NCI-H1417 (cell line): ENCODE data around the gene GGN.
A peak's percentile ranks its signal among the peaks of the same experiment; 100 is the strongest.
"Not testable (repeated sequence)": the region's sequence is repeated elsewhere in the genome, so short reads cannot be mapped to it uniquely, and the experiment has no call there.

Experiments
- DNase-seq, 3 experiments: peaks; one replicate each; lab custom pipeline; 2025; lab: John Stamatoyannopoulos, UW

Gene GGN

GRCh38 chr19:38387550-38388348, at the start of gene GGN:
GGN (minus strand) TSS chr19:38388034; CDS start chr19:38387261, 773 bp downstream.
- peak; percentile 93 to 95 (median 94) for DNase-seq

- no peak for DNase-seq
These were observed 49.5 kb upstream of the GGN start for GRCh38 chr19:38437295-38437694.

GRCh38 chr19:38434549-38435051, 46.8 kb upstream of the GGN start:
- peak in 2 of 3 experiments; percentile 5 to 9 for DNase-seq

- DNase-seq = no peak
These were observed 45.5 kb upstream of the GGN start, which contains the start of gene RYR1 for GRCh38 chr19:38433268-38433733. RYR1 (plus strand) TSS chr19:38433691; CDS start chr19:38433830, 139 bp downstream.

- no peak for DNase-seq
These were observed 43.1 kb upstream of the GGN start for GRCh38 chr19:38430931-38431330.

GRCh38 chr19:38429811-38430156, 42.0 kb upstream of the GGN start:
- DNase-seq = no peak

GRCh38 chr19:38429055-38429810, 41.4 kb upstream of the GGN start:
- DNase-seq = no peak

- peak in 1 of 3 experiments; percentile 1 for DNase-seq
These were observed 39.3 kb upstream of the GGN start for GRCh38 chr19:38427035-38427677.

GRCh38 chr19:38425810-38426466, 38.1 kb upstream of the GGN start, which contains the start of gene RASGRP4:
RASGRP4 (minus strand) TSS chr19:38426219; CDS start chr19:38426091, 128 bp downstream.
- no peak for DNase-seq

- no peak for DNase-seq
These were observed 37.5 kb upstream of the GGN start for GRCh38 chr19:38425222-38425809.

GRCh38 chr19:38424272-38424671, 36.4 kb upstream of the GGN start:
- no peak for DNase-seq

- DNase-seq = no peak
These were observed 34.6 kb upstream of the GGN start for GRCh38 chr19:38422438-38422837.

GRCh38 chr19:38421856-38422255, 34.0 kb upstream of the GGN start:
- no peak for DNase-seq

- DNase-seq = no peak
These were observed 33.1 kb upstream of the GGN start for GRCh38 chr19:38420935-38421334.

- DNase-seq = peak; percentile 9 to 56 (median 49)
These were observed 30.0 kb upstream of the GGN start for GRCh38 chr19:38417544-38418506.

- no peak for DNase-seq
These were observed 29.3 kb upstream of the GGN start for GRCh38 chr19:38417146-38417543.

- DNase-seq = no peak
These were observed 25.6 kb upstream of the GGN start for GRCh38 chr19:38413416-38413815.

GRCh38 chr19:38412961-38413360, 25.1 kb upstream of the GGN start:
- no peak for DNase-seq

GRCh38 chr19:38412491-38412890, 24.7 kb upstream of the GGN start:
- DNase-seq = no peak

- DNase-seq = not testable (repeated sequence)
These were observed 24.1 kb upstream of the GGN start for GRCh38 chr19:38411898-38412297.
